ENCODE results near the gene PSORS1C1. TPM values are rescaled to one million over a fixed set of nuclear protein-coding genes. Genes with fewer than 3 reads are reported as not detected.
A peak's percentile ranks its signal among the peaks of the same experiment; 100 is the strongest.
"Not testable (repeated sequence)": the region's sequence is repeated elsewhere in the genome, so short reads cannot be mapped to it uniquely, and the experiment has no call there.

PSORS1C1 gene
- total RNA-seq, 1 donor from 2014 or later = 10.5 TPM

- no peak for DNase-seq
These were observed 46.9 kb downstream of the PSORS1C1 start for GRCh38 chr6:31161216-31162126.

GRCh38 chr6:31162463-31163165 lies 48.0 kb downstream of the PSORS1C1 start:
- H3K9me3 ChIP-seq = no peaks in the 10 kb centered on the region
- no peaks in the 10 kb centered on the region for H3K36me3 ChIP-seq
- H3K27me3 ChIP-seq (ENCODE audit: low read depth) = no peaks in the 10 kb centered on the region
- peaks cover 12% of the 10 kb centered on the region for H3K4me1 ChIP-seq
- intact Hi-C loops (cut with DNase I) = no loop called here
- no peak overlapping the region for H3K27ac ChIP-seq
- no peak for TF ChIP-seq CTCF (IDR thresholded peaks at IDR 0.05)
- no peak overlapping the region for H3K4me3 ChIP-seq
- DNase-seq (no peak), ATAC-seq (no peak)

More at GRCh38 chr6:31161216-31162126, 46.9 kb downstream of the PSORS1C1 start:
- H3K9me3 ChIP-seq = no peaks in the 10 kb centered on the region
- H3K4me1 ChIP-seq = peaks cover 17% of the 10 kb centered on the region
- intact Hi-C loops (cut with DNase I) = no loop called here
- no peak for ATAC-seq
- no peaks in the 10 kb centered on the region for H3K27me3 ChIP-seq (ENCODE audit: low read depth)
- no peak overlapping the region for H3K4me3 ChIP-seq
- TF ChIP-seq CTCF (IDR thresholded peaks at IDR 0.05) = no peak
- H3K36me3 ChIP-seq = no peaks in the 10 kb centered on the region
- H3K27ac ChIP-seq = no peak overlapping the region

GRCh38 chr6:31163922-31164321 lies 49.3 kb downstream of the PSORS1C1 start:
- no peak for DNase-seq

GRCh38 chr6:31164475-31165063 lies 50.0 kb downstream of the PSORS1C1 start:
- H3K27ac ChIP-seq; DNase-seq; H3K4me1 ChIP-seq; H3K9me3 ChIP-seq; H3K27me3 ChIP-seq (ENCODE audit: low read depth); H3K36me3 ChIP-seq; ATAC-seq; intact Hi-C loops (cut with DNase I); H3K4me3 ChIP-seq: not testable (repeated sequence)

More at GRCh38 chr6:31163922-31164321, 49.3 kb downstream of the PSORS1C1 start:
- intact Hi-C loops (cut with DNase I) = no loop called here
- H3K27me3 ChIP-seq (ENCODE audit: low read depth) = no peaks in the 10 kb centered on the region
- no peak for TF ChIP-seq CTCF (IDR thresholded peaks at IDR 0.05)
- H3K9me3 ChIP-seq = no peaks in the 10 kb centered on the region
- peak; percentile 60 to 63 for ATAC-seq
- peaks cover 8% of the 10 kb centered on the region for H3K4me1 ChIP-seq
- H3K27ac ChIP-seq = no peak overlapping the region
- no peaks in the 10 kb centered on the region for H3K36me3 ChIP-seq
- no peak overlapping the region for H3K4me3 ChIP-seq

- H3K27me3 ChIP-seq (ENCODE audit: low read depth); DNase-seq; H3K9me3 ChIP-seq; H3K4me3 ChIP-seq; intact Hi-C loops (cut with DNase I); H3K4me1 ChIP-seq; H3K27ac ChIP-seq; H3K36me3 ChIP-seq; ATAC-seq: not testable (repeated sequence)
These were observed 50.6 kb downstream of the PSORS1C1 start for GRCh38 chr6:31165064-31165832.

- no peak for ATAC-seq
- Histone ChIP-seq H3K27me3 (ENCODE audit: low read depth) (no peaks in the 10 kb centered on the region), H3K27ac (no peak overlapping the region), H3K36me3 (no peaks in the 10 kb centered on the region), H3K4me1 (no peaks in the 10 kb centered on the region), H3K4me3 (no peak overlapping the region), H3K9me3 (no peaks in the 10 kb centered on the region)
- no peak for DNase-seq
- TF ChIP-seq CTCF (IDR thresholded peaks at IDR 0.05) = no peak
- intact Hi-C loops (cut with DNase I) = no loop called here
These were observed 51.4 kb downstream of the PSORS1C1 start for GRCh38 chr6:31165986-31166385.
